Body of pancreas (tissue), 4 donors: ENCODE results near the gene TMOD2. TPM values are rescaled to one million over a fixed set of nuclear protein-coding genes. Genes with fewer than 3 reads are reported as not detected.

Experiments used
- ATAC-seq: fragments of 150-250 bp; one replicate; pipeline ENCODE4 v1.9.1; 2016
- DNase-seq, 4 donors: peaks; one replicate each; pipeline ENCODE4 v3.0.0-alpha.2; 2019
- H3K27ac ChIP-seq, 4 donors: fragments of 200-600 bp; sonication (generic); 1 replicate in 3 of 4; 2 replicates in 1 of 4; pipeline versions ENCODE4 v1.5.1 to v1.6.1; 2016 to 2019; ENCODE audit warnings: mild to moderate bottlenecking in 1 of 4, mixed read lengths in 1 of 4, moderate library complexity in 1 of 4
- H3K27me3 ChIP-seq, 2 donors: fragments of 200-600 bp; sonication (generic); one replicate each; pipeline ENCODE4 v1.6.0; 2016; ENCODE audit warnings: mild to moderate bottlenecking in 1 of 2
- H3K36me3 ChIP-seq, 2 donors: fragments of 200-600 bp; sonication (generic); replicated peaks in 1 of 2; 2 replicates each; pipeline ENCODE4 v1.5.1; 2016; ENCODE audit warnings: low read depth in 2 of 2; ENCODE audit not compliant: insufficient read depth in 1 of 2
- H3K4me1 ChIP-seq: fragments of 200-600 bp; sonication (generic); one replicate; pipeline ENCODE4 v1.6.0; 2016
- H3K4me3 ChIP-seq, 2 donors: fragments of 200-600 bp; sonication (generic); 1 replicate in 1 of 2; 2 replicates in 1 of 2; pipeline ENCODE4 v1.5.1; 2016 to 2019
- H3K9me3 ChIP-seq, 3 donors: fragments of 200-600 bp; sonication (generic); 1 replicate in 2 of 3; 2 replicates in 1 of 3; pipeline ENCODE4 v1.5.1; 2016
- CTCF ChIP-seq, 7 experiments: fragments of 450-650 bp in 4 of 7; fragments of 200-600 bp in 3 of 7; sonication (generic) in 3 of 7; IDR thresholded peaks; one replicate each; pipeline ENCODE4 v1.5.1; 2016 to 2019; ENCODE audit warnings: antibody characterized with exemption in 7 of 7
- POLR2A ChIP-seq, 3 donors: fragments of 450-650 bp; IDR thresholded peaks; one replicate each; pipeline ENCODE4 v1.6.1; 2016; ENCODE audit warnings: antibody characterized with exemption in 3 of 3, mild to moderate bottlenecking in 2 of 3
- WGBS, 2 donors: methylation state at CpG; one replicate each; pipeline ENCODE4 v1.1.5; 2017; 5-methylcytosine and 5-hydroxymethylcytosine counted together
- intact Hi-C: fragments of 100-400 bp; cut with DNase I; formaldehyde crosslinking; loops from one replicate; pipeline ENCODE4 v1.15.1; 2023
- total RNA-seq, 2 donors: library from RNA; depleted of rRNA; stranded (reverse); fragments of >200 nt; gene quantifications; one replicate each; pipeline ENCODE4 v1.1.0, GENCODE V29; 2016

TMOD2 gene
- total RNA-seq, 2 donors from 2014 or later = 6.5 to 7.3 TPM

GRCh38 chr15:51842852-51843737 lies 91.7 kb downstream of the TMOD2 start:
- intact Hi-C loops = no loop called here
- H3K4me1 ChIP-seq = peaks cover 69% of the 10 kb centered on the region
- 51 to 57% methylated on average over 6 of the region's 6 CpGs for WGBS, 2 donors

DNA sequence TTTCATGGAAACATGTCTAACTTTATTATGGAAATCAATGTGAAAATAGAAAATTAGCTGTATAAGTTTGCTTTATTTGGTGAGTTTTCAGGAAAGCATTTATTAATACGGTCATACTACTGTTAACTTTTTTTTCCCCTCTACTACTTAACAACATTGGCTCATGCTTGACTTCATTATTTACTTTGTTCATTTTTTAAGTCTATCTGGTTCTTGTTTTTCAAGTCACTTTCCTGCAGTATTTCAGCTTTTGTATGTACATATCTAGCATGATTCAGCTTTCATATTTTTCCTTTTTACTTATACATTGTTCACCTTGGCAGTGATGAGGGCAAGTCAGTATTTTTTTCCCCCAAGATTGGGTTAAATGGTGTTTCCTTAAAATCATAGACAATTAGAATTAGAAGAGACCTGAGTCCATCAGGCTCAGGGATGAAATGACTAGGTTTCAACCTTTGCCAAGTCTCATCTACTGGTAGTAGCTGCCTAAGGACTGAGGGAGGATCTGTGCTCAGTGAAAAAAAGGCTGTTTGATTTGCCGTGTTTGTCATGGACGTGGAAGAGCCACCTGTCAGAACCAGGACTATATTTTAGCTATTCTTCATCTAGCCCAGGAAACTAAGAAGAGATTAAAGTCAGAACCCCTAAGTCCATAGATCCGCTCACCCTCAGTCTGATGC lies 93.5 kb downstream of the TMOD2 start:
- Histone ChIP-seq H3K9me3 (no peaks in the 10 kb centered on the region), H3K27me3 (no peaks in the 10 kb centered on the region), H3K4me1 (peaks cover 71% of the 10 kb centered on the region), H3K36me3 (no peaks in the 10 kb centered on the region), H3K4me3 (no peak overlapping the region), H3K27ac (peak overlapping the region in 1 of 4 donors; percentile 13)
- intact Hi-C loops = no loop called here
- WGBS, 2 donors = 50% methylated on average over 2 to 4 of the region's 4 CpGs
- TF ChIP-seq CTCF (IDR thresholded peaks at IDR 0.05) = no peak
- TF ChIP-seq POLR2A (IDR thresholded peaks at IDR 0.05) = no peak
- DNase-seq (no peak), ATAC-seq (no peak)

More at GRCh38 chr15:51842852-51843737, 91.7 kb downstream of the TMOD2 start:
- Histone ChIP-seq H3K27me3 (no peaks in the 10 kb centered on the region), H3K9me3 (no peaks in the 10 kb centered on the region), H3K36me3 (no peaks in the 10 kb centered on the region), H3K4me3 (no peak overlapping the region), H3K27ac (peak overlapping the region in 1 of 4 donors; percentile 4)
- ATAC-seq = peak; percentile 15
- no peak for DNase-seq
- TF ChIP-seq CTCF (IDR thresholded peaks at IDR 0.05) (no peak), POLR2A (IDR thresholded peaks at IDR 0.05) (no peak)

- H3K27ac ChIP-seq = peak overlapping the region in 2 of 4 donors; percentile 1 to 43
- no peaks in the 10 kb centered on the region for H3K9me3 ChIP-seq
- DNase-seq (no peak), ATAC-seq (no peak)
- intact Hi-C loops = no loop called here
- WGBS, 2 donors = 90% methylated on average over 3 of the region's 3 CpGs
- no peaks in the 10 kb centered on the region for H3K27me3 ChIP-seq
- no peaks in the 10 kb centered on the region for H3K36me3 ChIP-seq
- peaks cover 68% of the 10 kb centered on the region for H3K4me1 ChIP-seq
- H3K4me3 ChIP-seq = no peak overlapping the region
- TF ChIP-seq POLR2A (IDR thresholded peaks at IDR 0.05) = no peak
- TF ChIP-seq CTCF (IDR thresholded peaks at IDR 0.05) = no peak
Measured at GRCh38 chr15:51846066-51846462, 94.7 kb downstream of the TMOD2 start.

- Histone ChIP-seq H3K4me1 (peaks cover 63% of the 10 kb centered on the region), H3K4me3 (no peak overlapping the region), H3K9me3 (no peaks in the 10 kb centered on the region), H3K36me3 (no peaks in the 10 kb centered on the region), H3K27ac (peak overlapping the region in 2 of 4 donors; percentile 1 to 43), H3K27me3 (no peaks in the 10 kb centered on the region)
- ATAC-seq (peak; percentile 35), DNase-seq (no peak)
- TF ChIP-seq CTCF (IDR thresholded peaks at IDR 0.05) (no peak), POLR2A (IDR thresholded peaks at IDR 0.05) (no peak)
- intact Hi-C loops = no loop called here
- WGBS, 2 donors = 59 to 63% methylated on average over 3 of the region's 3 CpGs
Measured at GRCh38 chr15:51846463-51847230, 95.2 kb downstream of the TMOD2 start.
